Measurements from ENCODE around the gene CTSH.

CTSH gene

DNA sequence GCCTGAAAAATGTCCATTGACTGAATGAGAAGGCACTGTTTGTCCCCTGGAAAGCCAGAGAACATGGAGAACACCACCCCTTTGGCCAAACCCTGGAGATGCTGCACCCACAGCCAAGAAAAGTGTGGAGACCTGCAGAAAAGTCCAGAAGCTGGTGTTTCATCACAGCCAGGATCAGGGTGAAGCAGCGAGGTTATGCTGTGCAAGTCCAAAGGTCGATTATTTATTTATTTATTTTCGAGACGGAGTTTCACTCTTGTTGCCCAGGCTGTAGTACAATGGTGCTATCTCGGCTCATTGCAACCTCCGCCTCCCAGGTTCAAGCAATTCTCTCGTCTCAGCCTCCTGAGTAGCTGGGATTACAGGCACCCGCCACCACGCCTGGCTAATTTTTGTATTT, 5.5 kb upstream of the CTSH start:
- no peak overlapping the region for H3K4me3 ChIP-seq (ENCODE audit: low read depth, low read length)
- peaks cover 9% of the 10 kb centered on the region for H3K4me1 ChIP-seq (ENCODE audit: control insufficient read depth, insufficient read depth, low read length)
- H3K27me3 ChIP-seq (ENCODE audit: control insufficient read depth, insufficient read depth, low read length): peaks cover 5% of the 10 kb centered on the region

GRCh38 chr15:78949461-78949860, 4.6 kb upstream of the CTSH start:
- Histone ChIP-seq H3K9ac (ENCODE audit: low read depth, low read length) (no peak overlapping the region), H3K4me3 (ENCODE audit: low read depth, low read length) (no peak overlapping the region), H3K4me1 (ENCODE audit: control insufficient read depth, insufficient read depth, low read length) (peaks cover 9% of the 10 kb centered on the region), H3K9me3 (ENCODE audit: control insufficient read depth, insufficient read depth, low read length) (no peaks in the 10 kb centered on the region), H3K36me3 (ENCODE audit: control insufficient read depth, insufficient read depth, low read length) (no peaks in the 10 kb centered on the region), H3K27me3 (ENCODE audit: control insufficient read depth, insufficient read depth, low read length) (peaks cover 9% of the 10 kb centered on the region)

More for the DNA sequence above, 5.5 kb upstream of the CTSH start:
- H3K9ac ChIP-seq (ENCODE audit: low read depth, low read length): no peak overlapping the region
- no peaks in the 10 kb centered on the region for H3K9me3 ChIP-seq (ENCODE audit: control insufficient read depth, insufficient read depth, low read length)
- no peaks in the 10 kb centered on the region for H3K36me3 ChIP-seq (ENCODE audit: control insufficient read depth, insufficient read depth, low read length)

- Histone ChIP-seq H3K36me3 (ENCODE audit: control insufficient read depth, insufficient read depth, low read length) (no peaks in the 10 kb centered on the region), H3K4me1 (ENCODE audit: control insufficient read depth, insufficient read depth, low read length) (peaks cover 9% of the 10 kb centered on the region)
Measured at GRCh38 chr15:78947506-78947905, 2.7 kb upstream of the CTSH start.

DNA sequence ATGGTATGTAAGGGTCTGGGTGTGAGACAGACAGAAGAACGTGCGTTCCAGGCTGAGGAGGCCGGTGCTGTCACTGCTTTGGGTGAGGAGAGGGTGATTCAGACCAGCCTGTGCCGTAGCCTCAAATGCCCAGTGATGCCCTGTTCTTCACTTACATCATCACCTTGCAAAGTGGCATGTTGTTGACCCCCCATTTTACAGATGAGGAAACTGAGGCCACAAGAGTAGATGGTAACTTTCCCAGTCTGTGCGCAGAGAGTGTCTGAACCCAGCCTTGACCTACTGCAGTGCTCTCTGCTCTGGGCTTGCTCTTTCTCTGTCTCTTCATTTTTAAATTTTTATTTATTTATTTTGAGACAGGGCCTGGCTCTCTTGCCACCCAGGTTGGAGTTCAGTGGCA, 1.6 kb upstream of the CTSH start:
- no peak overlapping the region for H3K4me3 ChIP-seq (ENCODE audit: low read depth, low read length)
- H3K9ac ChIP-seq (ENCODE audit: low read depth, low read length): no peak overlapping the region
- no peaks in the 10 kb centered on the region for H3K36me3 ChIP-seq (ENCODE audit: control insufficient read depth, insufficient read depth, low read length)
- H3K9me3 ChIP-seq (ENCODE audit: control insufficient read depth, insufficient read depth, low read length): no peaks in the 10 kb centered on the region
- peaks cover 17% of the 10 kb centered on the region for H3K27me3 ChIP-seq (ENCODE audit: control insufficient read depth, insufficient read depth, low read length)
- peaks cover 5% of the 10 kb centered on the region for H3K4me1 ChIP-seq (ENCODE audit: control insufficient read depth, insufficient read depth, low read length)

More at GRCh38 chr15:78947506-78947905, 2.7 kb upstream of the CTSH start:
- peaks cover 17% of the 10 kb centered on the region for H3K27me3 ChIP-seq (ENCODE audit: control insufficient read depth, insufficient read depth, low read length)
- H3K9me3 ChIP-seq (ENCODE audit: control insufficient read depth, insufficient read depth, low read length): no peaks in the 10 kb centered on the region
- no peak overlapping the region for H3K4me3 ChIP-seq (ENCODE audit: low read depth, low read length)
- no peak overlapping the region for H3K9ac ChIP-seq (ENCODE audit: low read depth, low read length)

- peaks cover 17% of the 10 kb centered on the region for H3K27me3 ChIP-seq (ENCODE audit: control insufficient read depth, insufficient read depth, low read length)
- H3K9ac ChIP-seq (ENCODE audit: low read depth, low read length): no peak overlapping the region
- H3K9me3 ChIP-seq (ENCODE audit: control insufficient read depth, insufficient read depth, low read length): no peaks in the 10 kb centered on the region
- H3K4me3 ChIP-seq (ENCODE audit: low read depth, low read length): peak overlapping the region; percentile 65
- no peaks in the 10 kb centered on the region for H3K36me3 ChIP-seq (ENCODE audit: control insufficient read depth, insufficient read depth, low read length)
- no peaks in the 10 kb centered on the region for H3K4me1 ChIP-seq (ENCODE audit: control insufficient read depth, insufficient read depth, low read length)
Measured at GRCh38 chr15:78944202-78944625, 632 bp downstream of the CTSH start.

DNA sequence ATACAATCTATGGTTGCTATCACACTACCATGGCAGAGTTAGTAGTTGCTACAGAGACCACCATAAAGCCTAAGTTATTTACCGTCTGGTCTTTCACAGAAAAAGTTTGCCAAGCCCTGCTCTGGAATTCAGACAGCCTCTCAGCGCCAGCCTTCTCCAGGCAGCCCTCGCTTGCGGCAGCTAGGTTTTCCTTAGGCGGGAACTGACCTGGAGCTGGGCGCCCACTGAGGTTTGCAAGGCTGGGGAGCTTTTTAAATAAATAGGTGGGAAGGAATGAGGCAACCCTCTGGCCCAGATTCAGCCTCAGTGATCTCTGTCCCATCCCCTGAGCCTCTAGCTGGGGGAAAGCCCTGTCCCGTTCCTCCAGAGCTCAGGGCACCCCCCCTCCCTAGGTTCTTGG, 1.2 kb downstream of the CTSH start:
- no peaks in the 10 kb centered on the region for H3K36me3 ChIP-seq (ENCODE audit: control insufficient read depth, insufficient read depth, low read length)
- H3K9ac ChIP-seq (ENCODE audit: low read depth, low read length): no peak overlapping the region
- H3K4me3 ChIP-seq (ENCODE audit: low read depth, low read length): no peak overlapping the region
- H3K4me1 ChIP-seq (ENCODE audit: control insufficient read depth, insufficient read depth, low read length): no peaks in the 10 kb centered on the region
- H3K27me3 ChIP-seq (ENCODE audit: control insufficient read depth, insufficient read depth, low read length): peaks cover 17% of the 10 kb centered on the region
- no peaks in the 10 kb centered on the region for H3K9me3 ChIP-seq (ENCODE audit: control insufficient read depth, insufficient read depth, low read length)

GRCh38 chr15:78942741-78943140, 2.1 kb downstream of the CTSH start:
- H3K9me3 ChIP-seq (ENCODE audit: control insufficient read depth, insufficient read depth, low read length): no peaks in the 10 kb centered on the region
- H3K36me3 ChIP-seq (ENCODE audit: control insufficient read depth, insufficient read depth, low read length): no peaks in the 10 kb centered on the region
- peaks cover 17% of the 10 kb centered on the region for H3K27me3 ChIP-seq (ENCODE audit: control insufficient read depth, insufficient read depth, low read length)
- no peak overlapping the region for H3K4me3 ChIP-seq (ENCODE audit: low read depth, low read length)
- H3K9ac ChIP-seq (ENCODE audit: low read depth, low read length): no peak overlapping the region
- no peaks in the 10 kb centered on the region for H3K4me1 ChIP-seq (ENCODE audit: control insufficient read depth, insufficient read depth, low read length)

DNA sequence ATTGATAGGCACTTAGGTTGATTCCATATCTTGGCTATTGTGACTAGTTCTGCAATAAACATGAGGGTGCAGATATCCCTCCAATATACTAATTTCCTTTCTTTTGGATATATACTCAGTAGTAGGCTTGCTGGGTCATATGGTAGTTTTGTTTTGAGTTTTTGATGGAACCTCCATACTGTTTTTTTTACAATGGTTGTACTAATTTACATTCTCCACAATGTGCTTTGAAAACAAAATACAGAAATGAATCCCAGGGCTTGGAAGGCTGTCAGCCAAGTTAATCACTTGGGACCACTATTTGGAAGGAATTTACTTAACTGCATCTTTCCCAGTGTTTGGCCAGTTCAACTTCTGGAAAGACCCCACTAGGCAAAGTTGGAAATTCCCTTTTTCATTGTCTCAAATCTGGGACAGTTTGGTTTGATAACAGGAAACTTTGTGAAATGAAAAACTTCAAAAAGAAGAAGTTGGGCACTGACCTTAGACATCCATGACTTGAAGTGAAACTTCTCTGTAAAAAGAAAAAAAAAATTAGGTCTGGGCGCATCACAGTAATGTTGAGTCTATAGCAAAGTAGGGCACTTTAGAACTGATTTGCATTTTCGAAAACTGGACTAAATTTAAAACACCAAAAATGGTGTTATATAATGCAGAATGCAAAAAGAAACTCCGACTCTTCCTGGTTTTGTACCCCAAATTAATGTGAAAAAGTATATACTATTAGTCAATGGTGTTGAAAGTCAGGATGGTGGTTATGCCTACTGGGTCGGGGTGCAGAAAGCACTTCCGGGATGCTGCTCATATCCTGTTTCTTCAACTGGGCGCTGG, 6.0 kb downstream of the CTSH start:
- H3K27me3 ChIP-seq (ENCODE audit: control insufficient read depth, insufficient read depth, low read length): peaks cover 2% of the 10 kb centered on the region
- H3K9me3 ChIP-seq (ENCODE audit: control insufficient read depth, insufficient read depth, low read length): no peaks in the 10 kb centered on the region
- H3K36me3 ChIP-seq (ENCODE audit: control insufficient read depth, insufficient read depth, low read length): no peaks in the 10 kb centered on the region
- no peak overlapping the region for H3K9ac ChIP-seq (ENCODE audit: low read depth, low read length)
- H3K4me1 ChIP-seq (ENCODE audit: control insufficient read depth, insufficient read depth, low read length): no peaks in the 10 kb centered on the region
- no peak overlapping the region for H3K4me3 ChIP-seq (ENCODE audit: low read depth, low read length)

DNA sequence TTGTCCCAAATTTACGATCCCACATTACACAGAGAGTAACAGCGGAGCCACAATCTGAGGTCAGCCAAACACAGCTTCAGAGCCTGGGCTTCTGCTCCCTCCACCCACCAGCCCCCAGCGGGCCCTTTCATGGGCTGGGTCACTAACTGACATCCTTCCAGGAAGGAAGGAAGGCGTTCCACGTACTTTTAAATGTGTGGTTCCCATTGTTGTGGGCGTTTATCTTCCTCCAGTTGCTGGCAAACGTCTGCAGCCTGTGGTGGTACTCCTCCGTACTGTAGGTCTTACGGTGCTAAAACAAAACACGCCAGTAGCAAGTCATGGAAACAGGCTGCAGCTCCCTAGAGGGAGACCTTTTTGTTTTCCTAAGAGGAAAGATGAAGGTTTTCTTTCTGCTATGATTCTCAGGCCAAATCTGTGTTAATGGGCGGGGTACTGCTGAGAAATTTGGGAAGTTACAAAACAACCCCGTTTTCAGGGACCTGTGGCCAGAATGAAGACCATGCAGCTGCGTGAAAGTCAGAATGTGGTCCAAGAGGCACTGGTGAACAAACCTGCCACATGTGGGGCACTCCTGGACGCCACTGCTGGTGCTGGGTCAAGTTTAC, 7.6 kb downstream of the CTSH start:
- Histone ChIP-seq H3K36me3 (ENCODE audit: control insufficient read depth, insufficient read depth, low read length) (no peaks in the 10 kb centered on the region), H3K4me3 (ENCODE audit: low read depth, low read length) (no peak overlapping the region), H3K9me3 (ENCODE audit: control insufficient read depth, insufficient read depth, low read length) (no peaks in the 10 kb centered on the region), H3K9ac (ENCODE audit: low read depth, low read length) (no peak overlapping the region), H3K4me1 (ENCODE audit: control insufficient read depth, insufficient read depth, low read length) (no peaks in the 10 kb centered on the region), H3K27me3 (ENCODE audit: control insufficient read depth, insufficient read depth, low read length) (no peaks in the 10 kb centered on the region)

DNA sequence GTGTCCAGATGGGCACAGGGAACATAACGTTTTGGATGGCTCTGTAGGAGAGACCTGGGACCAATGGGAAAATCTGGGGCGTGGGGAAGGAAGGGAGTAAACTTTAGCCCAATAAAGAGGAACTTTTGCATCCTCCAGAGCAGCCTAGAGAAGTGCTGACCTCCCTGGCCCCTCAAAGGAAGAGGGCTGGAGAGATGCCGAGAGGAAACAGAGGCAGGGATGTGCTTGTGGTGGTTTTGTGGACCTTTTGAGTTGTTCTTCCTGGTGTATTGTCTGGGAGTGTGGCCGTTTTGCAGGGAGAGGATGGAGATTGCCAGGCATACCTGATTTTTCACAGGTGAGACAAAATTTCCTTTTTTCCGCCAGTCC, 10.2 kb downstream of the CTSH start:
- Histone ChIP-seq H3K9me3 (ENCODE audit: control insufficient read depth, insufficient read depth, low read length) (no peaks in the 10 kb centered on the region), H3K9ac (ENCODE audit: low read depth, low read length) (no peak overlapping the region), H3K36me3 (ENCODE audit: control insufficient read depth, insufficient read depth, low read length) (no peaks in the 10 kb centered on the region), H3K4me3 (ENCODE audit: low read depth, low read length) (no peak overlapping the region), H3K27me3 (ENCODE audit: control insufficient read depth, insufficient read depth, low read length) (no peaks in the 10 kb centered on the region), H3K4me1 (ENCODE audit: control insufficient read depth, insufficient read depth, low read length) (no peaks in the 10 kb centered on the region)

DNA sequence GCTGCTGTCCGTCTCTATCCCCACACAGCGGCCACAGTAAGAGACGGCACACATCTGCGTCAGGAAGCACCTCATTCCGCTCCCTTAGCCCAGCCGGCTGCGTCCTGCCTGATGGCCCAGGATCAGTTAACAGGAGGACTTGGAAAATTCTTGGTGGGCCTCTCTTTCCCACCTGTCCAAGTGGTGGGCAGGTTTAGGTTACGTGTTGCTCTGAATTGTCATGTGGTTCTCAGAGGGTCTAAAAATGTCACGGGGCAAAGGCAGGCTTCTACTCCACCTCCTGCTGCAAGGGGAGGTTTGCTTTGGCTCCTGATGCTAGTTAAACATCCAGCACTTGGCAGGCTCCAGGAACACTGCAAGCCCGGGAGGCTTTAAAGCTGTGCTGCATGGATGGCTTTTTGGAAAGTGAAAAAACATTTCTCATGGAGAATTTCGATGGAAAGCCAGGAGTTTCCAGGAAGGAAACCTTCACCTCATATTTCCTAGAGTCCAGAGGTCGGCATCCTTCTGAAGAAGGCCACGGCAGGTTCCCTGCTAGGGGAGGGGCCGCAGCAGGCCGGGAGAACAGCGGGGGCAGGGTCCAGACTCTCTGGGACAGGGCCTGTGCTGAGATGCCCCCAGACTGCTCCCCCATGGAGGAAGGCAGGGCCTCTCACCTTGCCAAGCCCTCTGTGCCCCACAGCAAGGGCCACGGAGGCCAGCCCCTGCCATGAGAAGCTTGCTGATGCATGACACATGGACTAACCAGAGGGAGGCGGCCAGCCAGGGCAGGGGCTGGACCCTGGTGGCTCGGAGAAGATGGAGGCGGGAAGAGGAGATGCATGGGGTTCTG, 10.8 kb downstream of the CTSH start:
- Histone ChIP-seq H3K4me1 (ENCODE audit: control insufficient read depth, insufficient read depth, low read length) (no peaks in the 10 kb centered on the region), H3K4me3 (ENCODE audit: low read depth, low read length) (no peak overlapping the region), H3K36me3 (ENCODE audit: control insufficient read depth, insufficient read depth, low read length) (no peaks in the 10 kb centered on the region), H3K9me3 (ENCODE audit: control insufficient read depth, insufficient read depth, low read length) (no peaks in the 10 kb centered on the region), H3K27me3 (ENCODE audit: control insufficient read depth, insufficient read depth, low read length) (no peaks in the 10 kb centered on the region), H3K9ac (ENCODE audit: low read depth, low read length) (no peak overlapping the region)
